ENCODE measurements around the gene SNRPB. TPM values are rescaled to one million over a fixed set of nuclear protein-coding genes. Genes with fewer than 3 reads are reported as not detected.

SNRPB gene
- total and polyA plus RNA-seq, 2 of the 13 experiments (the other 11 are each of a cell fraction or from before 2014, with no cell fraction given), result 473 to 844 TPM

- TF ChIP-seq ZBTB40 (IDR thresholded peaks at IDR 0.05) (peak; percentile 99), ZBTB40 (CRISPR knock-in tag; IDR thresholded peaks at IDR 0.05) (peak; percentile 97), ARID3A (IDR thresholded peaks at IDR 0.05; ENCODE audit: low read depth, low read length) (peak; percentile 75; the same call in 1 of the 2 replicates), DPF2 (CRISPR knock-in tag; IDR thresholded peaks at IDR 0.05; ENCODE audit: borderline replicate concordance, low read depth) (peak; percentile 62; the same call in 1 of the 2 replicates), MEIS2 (CRISPR knock-in tag; IDR thresholded peaks at IDR 0.05) (peak; percentile 96), ATF4 (CRISPR knock-in tag; IDR thresholded peaks at IDR 0.05) (peak in 1 of 2 experiments; percentile 88; a peak in 2 of 4 replicates), CENPX (CRISPR knock-in tag; IDR thresholded peaks at IDR 0.05) (no peak), ZNF883 (CRISPR knock-in tag; IDR thresholded peaks at IDR 0.05; ENCODE audit: not compliant biosample characterization) (peak; percentile 100), ATF7 (IDR thresholded peaks at IDR 0.05) (no peak; the same call in 1 of the 2 replicates), ATF7 (CRISPR knock-in tag; IDR thresholded peaks at IDR 0.05) (peak; percentile 89), RXRA (CRISPR knock-in tag; IDR thresholded peaks at IDR 0.05) (peak; percentile 95), MEIS1 (CRISPR knock-in tag; IDR thresholded peaks at IDR 0.05; ENCODE audit: borderline replicate concordance) (peak; percentile 99), FLYWCH1 (CRISPR knock-in tag; IDR thresholded peaks at IDR 0.05) (peak; percentile 97), ZNF510 (CRISPR knock-in tag; IDR thresholded peaks at IDR 0.05; ENCODE audit: low read depth) (peak; percentile 100), PAX8 (CRISPR knock-in tag; IDR thresholded peaks at IDR 0.05; ENCODE audit: borderline replicate concordance) (peak; percentile 99), NFE2L1 (CRISPR knock-in tag; IDR thresholded peaks at IDR 0.05; ENCODE audit: borderline replicate concordance) (peak; percentile 74; the same call in 1 of the 2 replicates), NR3C1 (CRISPR knock-in tag; IDR thresholded peaks at IDR 0.05) (peak; percentile 88), TRIM24 (CRISPR knock-in tag; IDR thresholded peaks at IDR 0.05) (no peak)
Measured at GRCh38 chr20:2470423-2471193, at the start of gene SNRPB (continued).
